Measurements from ENCODE around the gene NCAM1.
A peak's percentile ranks its signal among the peaks of the same experiment; 100 is the strongest.

NCAM1 gene

DNA sequence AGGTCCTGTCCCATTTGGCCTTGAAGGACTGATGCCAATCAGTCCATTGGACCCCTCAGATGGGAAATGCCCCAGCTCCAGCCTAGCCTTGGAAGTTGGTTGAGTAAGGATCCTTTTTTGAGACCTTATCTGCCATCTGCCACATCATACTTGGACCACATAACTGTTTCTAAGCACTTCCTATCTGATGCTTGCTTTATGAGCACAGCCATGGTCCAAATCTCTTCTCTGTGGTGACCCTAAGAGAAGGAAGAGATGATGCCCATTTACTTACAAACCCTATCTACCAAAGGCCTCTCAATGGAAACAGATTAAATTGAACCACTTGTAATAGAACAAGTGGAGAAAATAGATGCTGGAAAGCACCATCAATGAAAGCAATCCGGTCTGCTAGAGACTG lies 299.3 kb downstream of the NCAM1 start:
- no peak for DNase-seq

DNA sequence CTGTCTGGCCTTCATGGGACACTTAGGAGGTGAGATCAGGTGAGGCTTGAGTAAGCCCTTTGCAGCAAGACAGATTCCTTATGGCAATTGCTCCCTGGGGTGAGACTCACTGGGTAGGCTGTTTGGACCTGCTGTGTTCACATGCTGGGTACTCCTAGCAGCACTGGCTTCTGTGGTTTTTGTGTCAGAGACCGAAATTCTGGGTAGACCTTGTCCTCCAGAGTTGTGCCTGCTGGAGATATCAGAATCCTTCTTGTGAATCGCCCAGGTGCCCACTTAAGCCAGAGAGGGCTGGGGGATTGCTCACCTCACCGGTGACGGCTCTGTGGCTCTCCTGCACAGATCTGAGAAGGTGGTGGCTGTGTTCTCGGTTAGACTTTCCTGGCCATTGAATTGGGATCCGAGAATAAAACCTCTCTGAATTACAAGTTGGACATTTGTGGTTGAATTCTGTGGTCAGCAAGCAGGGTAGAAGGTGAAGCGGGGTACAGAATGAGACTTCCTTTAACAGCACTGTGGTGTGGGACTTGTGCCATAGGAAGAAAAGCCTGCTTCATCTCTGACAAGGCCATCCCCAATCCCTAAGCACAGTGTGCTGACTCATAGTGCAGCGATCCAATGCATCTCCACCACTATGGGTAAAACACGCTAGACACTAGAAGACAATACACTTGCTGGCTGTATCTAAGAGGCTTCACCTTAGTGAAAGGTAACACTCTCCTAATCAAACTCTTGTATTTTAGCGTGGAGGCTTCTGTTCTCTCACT lies 300.7 kb downstream of the NCAM1 start:
- peak; percentile 19 for DNase-seq

DNA sequence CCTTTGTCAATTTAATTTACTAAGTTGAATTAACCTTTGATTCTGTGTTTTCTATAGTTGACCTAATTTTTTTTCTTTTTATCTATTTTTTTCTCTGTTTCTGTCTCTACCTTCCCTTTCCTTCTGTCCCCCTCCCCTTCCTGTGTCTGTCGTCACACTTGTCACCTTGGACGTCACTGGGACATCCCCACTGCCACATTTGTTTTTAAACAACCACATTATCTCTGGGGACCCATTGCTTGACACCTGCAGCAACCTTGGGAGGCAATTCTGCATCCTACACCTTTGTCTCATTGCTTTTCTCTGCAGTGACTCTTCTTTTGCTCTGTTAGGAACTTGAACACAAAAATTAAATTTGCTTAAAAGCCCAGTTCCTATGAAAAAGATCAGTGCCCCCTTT lies 301.4 kb downstream of the NCAM1 start:
- no peak for DNase-seq

DNA sequence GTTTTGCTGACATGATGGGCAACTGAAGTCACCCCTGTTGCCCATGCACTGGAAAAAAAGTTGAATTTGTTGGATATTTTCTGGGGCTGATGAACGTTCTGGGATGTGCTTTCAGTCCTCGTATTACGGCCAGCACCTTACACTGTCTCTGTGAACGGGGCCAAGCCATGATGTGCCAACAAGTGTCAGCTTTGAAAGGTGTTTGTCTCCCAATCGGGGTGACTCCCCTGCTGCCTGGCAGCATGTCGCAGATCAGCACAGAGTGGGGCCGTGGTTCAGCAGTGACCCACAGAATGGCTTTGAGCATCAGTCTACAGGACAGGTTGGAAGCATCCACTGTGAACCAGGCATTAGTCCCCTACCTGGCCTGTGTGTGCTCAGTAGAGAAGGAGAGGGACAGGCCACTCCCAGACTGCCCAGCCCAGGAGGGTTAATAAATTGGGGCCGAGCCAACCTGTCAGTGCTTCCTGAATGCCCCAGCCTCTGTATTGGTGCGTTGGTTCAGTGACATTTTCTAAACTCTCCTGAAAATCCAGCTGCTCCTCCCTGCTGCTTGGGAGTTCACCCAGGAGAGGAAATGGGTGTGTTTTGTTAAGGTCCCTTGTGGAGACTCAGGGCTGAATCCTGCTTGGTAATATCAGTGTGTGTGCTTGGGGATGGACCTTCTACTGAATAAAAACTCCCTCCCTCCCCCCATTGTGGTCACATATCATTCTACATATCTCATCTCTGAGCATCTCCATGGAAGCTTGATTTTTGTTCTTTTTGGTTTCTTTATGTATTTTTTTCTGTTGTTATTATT lies 302.4 kb downstream of the NCAM1 start:
- DNase-seq: no peak

DNA sequence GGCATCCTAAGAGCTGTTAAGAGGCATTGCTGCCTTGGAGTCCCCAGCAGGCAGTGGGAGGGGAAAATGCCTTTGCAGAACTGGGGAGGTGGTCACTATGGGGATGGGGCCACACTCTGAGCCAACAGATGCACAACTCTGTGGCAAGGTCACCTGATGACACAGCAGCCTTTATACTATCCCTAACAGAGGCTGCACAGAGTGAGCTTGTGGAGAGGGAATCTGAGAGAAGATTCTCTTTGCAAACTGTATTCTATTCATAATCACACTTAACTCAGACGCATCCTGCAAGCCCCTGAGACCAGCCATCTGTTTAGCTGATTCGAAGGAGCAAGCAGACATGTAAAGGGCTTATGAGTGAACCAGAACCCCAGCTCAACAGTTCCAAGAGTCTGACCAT lies 304.1 kb downstream of the NCAM1 start:
- no peak for DNase-seq

DNA sequence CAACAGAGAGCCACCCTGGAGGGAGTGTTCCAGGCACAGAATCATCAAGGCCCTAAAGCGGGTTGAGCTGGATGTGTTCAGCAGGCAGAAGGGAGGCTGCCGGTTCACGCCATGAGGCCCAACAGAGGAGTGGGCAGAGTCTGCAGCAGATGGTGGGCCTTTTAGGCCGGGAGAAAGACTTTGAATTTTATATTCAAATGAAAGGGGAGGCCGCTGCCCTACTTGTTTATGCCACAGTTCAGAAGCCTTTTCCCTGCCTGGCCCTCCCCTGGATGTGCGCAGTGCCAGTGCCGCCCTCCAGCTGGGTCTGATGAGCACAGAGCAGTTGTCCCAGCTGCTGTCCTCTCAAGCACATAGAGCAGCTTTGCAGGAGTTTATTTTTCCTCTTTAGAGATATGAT lies 306.3 kb downstream of the NCAM1 start:
- DNase-seq: no peak

DNA sequence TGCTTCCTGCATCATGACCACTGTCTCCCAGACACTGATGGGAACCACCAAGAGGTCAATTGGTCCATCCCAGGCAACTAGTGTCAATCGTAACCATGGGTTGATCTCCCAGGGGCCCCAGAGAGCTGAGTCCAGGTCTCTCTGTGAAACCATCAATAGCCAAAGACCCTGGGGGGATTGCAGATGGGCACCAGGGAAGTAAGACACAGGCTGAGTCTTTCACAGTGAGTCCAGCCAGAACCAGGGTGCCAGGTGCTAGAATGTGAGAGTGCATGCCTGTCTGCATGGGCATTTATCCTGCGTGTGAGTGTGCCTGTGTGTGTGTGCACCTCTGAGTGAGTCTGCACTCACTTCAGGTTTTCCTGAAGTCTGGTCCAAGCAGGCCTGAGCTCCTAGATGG lies 307.9 kb downstream of the NCAM1 start:
- no peak for DNase-seq

DNA sequence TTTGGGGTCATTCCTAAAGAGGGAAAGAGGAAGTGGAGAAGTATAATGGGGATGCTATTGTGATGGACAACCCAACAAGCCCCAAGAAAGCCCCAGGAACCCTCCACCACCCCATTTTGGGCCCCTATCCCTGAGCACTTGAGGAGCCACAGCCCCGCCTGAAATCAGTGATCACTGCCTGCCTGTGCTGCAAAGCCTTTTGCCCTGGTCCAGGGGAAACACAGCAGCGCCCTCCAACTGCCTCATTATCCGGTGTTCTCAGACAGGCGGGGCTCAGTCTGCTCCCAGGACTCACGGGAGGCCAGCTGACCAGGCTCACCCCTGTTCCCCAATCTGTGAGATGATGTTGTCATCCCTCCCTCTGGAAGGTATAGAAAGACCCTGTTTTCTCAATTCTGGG lies 308.4 kb downstream of the NCAM1 start:
- no peak for DNase-seq

DNA sequence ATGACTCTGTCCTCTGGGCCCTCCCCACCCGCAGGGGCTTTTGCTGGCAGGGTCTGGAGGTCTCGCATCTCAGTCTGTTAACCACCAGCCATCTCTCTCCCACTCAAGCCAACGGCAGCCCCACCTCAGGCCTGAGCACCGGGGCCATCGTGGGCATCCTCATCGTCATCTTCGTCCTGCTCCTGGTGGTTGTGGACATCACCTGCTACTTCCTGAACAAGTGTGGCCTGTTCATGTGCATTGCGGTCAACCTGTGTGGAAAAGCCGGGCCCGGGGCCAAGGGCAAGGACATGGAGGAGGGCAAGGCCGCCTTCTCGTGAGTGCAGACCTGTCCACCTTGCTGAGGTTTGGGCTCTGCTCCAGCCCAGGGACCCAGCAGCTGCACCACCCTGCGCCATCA lies 308.9 kb downstream of the NCAM1 start:
- DNase-seq: no peak

DNA sequence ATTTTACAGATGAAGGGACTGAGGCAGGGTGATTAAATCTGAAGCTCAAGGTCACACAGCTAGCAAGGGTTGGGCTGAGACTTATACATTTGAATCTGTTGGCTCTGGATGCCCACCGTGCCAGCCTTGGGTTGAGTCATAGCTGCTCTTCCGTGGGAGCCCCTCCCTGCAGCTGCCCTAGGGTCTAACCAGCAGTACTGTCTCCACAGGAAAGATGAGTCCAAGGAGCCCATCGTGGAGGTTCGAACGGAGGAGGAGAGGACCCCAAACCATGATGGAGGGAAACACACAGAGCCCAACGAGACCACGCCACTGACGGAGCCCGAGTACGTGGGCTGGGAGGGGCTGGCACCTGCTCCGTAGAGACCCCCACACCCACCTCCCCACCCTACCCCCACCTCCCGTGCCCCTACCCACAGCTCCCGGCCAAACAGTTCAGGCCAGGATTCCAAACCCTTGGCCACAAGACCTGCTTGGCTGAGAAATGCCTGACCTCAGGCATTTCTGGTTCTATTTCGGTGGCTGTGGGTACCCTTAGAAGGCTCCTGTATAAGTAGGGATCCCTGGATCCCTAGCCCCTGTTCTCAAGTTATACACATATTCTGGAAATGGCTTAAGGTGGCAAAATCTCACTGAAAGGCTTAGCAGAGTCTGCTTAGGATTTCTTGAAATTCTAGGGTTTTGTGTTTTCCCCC lies 310.5 kb downstream of the NCAM1 start:
- DNase-seq: no peak

DNA sequence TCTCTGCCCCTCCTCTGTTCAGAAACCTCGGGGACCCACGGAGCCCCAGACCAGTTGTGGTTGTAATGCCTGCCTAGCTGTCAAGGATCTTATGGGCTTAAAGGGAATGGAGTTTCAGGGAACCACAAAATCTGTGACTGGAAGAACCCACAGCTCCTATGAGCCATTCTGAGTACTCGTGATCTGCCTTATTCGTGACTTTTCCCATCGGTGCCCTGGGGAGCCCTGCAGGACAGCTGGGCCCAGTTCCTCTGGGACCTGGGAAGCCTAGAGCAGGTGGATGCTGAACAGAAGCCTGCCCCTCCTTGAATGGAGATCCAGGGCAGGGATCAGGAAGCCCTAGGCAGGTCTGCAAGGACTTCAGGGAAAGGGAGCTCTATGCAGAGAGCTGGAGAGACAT lies 311.1 kb downstream of the NCAM1 start:
- no peak for DNase-seq

DNA sequence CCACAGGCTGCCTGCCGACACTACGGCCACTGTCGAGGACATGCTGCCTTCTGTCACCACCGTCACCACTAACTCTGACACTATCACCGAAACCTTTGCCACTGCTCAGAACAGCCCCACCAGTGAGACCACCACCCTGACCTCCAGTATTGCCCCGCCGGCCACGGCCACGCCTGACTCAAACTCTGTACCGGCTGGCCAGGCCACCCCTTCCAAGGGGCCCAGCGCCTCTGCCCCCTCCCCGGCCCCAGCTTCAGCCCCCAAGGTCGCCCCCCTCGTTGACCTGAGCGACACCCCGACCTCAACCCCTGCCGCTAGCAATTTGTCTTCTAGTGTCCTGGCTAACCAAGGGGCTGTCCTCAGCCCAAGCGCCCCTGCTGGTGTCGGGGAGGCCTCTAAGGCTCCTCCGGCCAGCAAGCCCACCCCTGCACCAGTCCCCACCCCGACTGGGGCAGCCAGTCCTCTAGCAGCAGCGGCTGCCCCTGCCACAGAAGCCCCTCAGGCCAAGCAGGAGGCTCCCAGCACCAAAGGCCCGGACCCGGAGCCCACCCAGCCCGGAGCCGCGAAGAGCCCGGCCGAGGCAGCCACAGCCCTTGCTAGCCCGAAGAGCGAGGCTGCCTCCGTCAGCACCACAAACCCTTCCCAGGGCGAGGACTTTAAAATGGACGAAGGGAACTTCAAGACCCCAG lies 311.9 kb downstream of the NCAM1 start:
- no peak for DNase-seq

DNA sequence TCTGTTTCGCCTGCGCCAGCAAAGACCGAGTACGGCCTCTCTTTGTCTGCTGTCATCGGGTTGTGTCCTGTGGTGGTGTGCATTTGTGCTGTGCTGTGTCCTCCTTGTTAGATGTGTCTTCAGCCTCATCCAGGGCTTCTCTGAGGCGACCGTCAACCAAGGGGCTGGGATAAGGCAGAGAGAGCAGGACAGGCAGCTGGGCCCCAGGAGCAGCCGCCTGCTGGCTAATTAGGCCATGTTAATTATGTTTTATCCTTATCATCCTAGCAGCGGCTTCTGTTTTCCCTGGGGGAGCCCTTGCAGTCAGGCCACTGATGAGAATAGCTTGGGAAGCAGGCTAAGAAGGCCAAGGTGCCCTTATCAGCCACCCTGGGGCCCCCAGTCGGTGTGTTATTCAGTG lies 312.5 kb downstream of the NCAM1 start:
- no peak for DNase-seq

DNA sequence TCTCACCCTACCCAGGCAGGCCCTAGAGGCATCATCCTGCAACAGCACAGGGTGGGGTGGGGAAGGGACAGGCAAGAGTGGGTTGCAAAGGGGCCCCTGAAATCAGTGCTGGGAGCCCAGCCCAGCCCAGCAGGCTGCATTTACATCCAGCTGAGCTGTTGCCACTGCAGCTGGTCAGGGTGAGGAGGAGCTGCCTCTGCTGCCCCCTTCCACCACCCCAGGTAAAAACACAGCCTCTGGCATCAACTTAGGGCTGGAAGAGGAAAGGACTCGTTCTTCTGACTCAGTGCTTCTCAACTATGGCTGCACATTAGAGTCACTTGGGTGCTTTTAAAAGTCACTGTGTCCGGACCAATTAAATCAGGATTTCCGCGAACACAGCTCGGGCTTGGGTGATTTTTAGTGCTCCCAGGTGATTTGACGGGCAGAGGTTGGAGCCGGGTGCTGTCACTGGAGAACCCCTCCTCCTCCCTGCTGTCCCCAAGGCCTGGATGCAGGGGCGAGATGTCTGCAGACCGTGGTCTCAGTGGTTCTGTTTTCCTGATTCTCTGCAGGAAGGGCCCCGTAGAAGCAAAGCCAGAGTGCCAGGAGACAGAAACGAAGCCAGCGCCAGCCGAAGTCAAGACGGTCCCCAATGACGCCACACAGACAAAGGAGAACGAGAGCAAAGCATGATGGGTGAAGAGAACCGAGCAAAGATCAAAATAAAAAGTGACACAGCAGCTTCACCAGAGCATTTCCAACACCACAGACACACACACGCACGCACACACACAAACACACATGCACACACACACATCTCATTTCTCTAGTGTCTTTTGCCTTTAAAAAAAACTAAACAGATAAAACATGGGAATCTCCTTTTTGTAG lies 313.7 kb downstream of the NCAM1 start:
- DNase-seq: no peak

DNA sequence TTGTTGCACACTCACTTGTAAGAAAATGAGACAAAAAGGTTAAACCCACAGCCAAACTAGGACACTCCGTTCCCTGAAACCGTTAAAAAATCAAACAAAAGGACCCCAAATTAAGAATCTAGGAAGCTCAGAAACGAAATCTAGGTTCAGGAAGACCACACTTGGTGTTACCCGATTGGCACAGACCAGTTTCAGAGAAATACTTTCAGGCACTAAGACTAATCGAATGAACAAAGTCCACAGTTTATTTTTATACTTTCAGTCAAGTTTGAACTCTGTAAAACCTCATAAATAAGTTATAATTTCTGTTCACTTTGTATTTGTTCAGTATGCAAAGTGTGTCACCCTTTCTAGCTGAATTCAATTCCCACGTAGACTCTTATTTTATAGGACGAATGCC lies 314.4 kb downstream of the NCAM1 start:
- DNase-seq: no peak

DNA sequence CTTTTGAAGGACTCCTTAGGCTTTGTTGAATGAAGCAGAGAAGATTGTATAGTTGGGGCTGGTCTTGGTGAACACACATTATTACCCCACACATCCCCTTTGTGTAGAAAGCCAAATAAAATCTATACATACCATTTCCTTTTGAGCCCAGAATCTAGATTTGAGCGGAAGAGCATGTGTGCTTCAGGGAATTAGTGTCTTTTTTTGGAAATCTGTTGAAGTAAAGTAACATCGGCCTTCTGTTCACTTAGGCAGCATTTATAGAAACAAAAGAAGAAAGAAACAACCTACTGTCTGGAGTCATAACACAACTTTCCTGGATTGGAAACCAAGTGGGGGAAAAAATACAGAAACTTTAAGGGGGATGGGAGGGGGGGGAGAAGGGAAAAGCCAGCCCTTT lies 315.2 kb downstream of the NCAM1 start:
- no peak for DNase-seq

DNA sequence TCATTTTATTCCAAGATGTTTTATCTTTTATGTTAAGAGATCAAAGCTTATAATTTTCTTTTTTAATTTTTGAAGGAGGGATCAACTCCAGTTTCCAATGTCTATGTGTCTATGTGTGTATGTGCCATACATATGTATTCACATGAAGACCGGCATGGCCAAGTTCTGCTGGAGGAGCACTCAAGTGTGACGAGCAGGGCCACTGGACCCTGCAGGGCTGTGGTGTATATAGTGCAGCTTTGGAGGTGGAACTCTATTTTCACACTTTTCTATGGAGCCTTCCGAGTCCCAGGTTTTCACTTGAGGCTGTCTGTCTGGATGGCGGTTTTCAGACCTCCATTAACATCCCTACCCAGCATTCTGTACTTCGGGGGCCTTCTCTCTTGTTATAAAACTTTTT lies 316.7 kb downstream of the NCAM1 start:
- DNase-seq: no peak

DNA sequence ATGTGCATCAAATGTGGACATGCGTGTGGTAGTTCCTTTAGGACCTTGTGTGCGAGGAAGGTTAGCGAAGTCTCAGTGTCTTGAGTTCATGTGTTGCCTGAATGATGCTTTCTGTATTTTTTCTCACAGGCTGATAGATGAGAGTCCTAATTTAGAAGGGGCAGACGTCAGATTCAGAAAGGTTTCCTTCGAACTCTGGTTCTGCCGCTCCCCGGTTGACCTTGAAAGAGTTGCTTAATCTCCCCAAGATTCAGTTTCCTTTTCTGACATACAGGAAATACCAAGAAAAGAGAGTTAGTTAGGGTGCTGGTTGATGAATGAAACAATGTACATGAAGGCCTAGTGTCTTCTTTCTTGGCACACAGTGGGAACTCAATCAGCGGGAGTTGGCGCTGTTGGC lies 317.3 kb downstream of the NCAM1 start:
- DNase-seq: no peak

DNA sequence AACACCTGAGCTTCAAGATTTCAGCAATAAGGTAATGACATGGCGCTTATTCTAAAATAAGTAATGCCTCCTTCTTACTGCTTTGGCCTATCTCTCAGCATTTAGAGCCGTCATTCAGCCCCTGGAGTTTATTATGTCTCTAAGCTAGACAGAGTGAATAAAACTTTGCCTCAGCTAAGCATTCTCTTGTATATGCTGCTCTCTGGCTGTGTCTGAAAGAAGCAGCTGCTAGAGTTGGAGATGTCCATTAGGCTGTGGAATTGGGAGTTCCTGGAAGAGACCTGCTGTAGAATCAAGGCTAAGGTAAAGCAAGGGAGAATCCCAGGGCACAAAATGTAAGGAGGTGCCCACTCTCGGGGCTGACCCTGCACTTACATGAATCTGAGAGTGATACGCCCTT lies 317.7 kb downstream of the NCAM1 start:
- no peak for DNase-seq

DNA sequence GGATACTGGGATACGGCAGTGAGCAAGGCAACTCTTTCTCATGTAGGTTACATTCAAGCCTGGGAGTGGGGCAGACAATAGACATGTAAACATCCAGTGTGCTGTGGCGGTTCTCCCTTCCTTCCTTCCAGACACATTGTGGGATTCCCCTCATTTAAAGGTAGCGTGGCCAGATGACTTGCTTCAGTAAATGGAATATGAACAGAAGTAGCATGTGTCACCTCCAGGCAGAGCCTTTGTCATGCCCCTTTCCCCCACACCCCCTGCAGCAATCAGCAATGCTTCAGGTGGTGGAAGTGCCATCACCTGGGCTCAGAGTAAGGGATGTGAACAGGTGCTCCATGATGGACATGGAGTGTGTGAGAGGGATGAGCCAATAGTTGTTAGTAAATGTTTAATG lies 318.4 kb downstream of the NCAM1 start:
- DNase-seq: no peak

DNA sequence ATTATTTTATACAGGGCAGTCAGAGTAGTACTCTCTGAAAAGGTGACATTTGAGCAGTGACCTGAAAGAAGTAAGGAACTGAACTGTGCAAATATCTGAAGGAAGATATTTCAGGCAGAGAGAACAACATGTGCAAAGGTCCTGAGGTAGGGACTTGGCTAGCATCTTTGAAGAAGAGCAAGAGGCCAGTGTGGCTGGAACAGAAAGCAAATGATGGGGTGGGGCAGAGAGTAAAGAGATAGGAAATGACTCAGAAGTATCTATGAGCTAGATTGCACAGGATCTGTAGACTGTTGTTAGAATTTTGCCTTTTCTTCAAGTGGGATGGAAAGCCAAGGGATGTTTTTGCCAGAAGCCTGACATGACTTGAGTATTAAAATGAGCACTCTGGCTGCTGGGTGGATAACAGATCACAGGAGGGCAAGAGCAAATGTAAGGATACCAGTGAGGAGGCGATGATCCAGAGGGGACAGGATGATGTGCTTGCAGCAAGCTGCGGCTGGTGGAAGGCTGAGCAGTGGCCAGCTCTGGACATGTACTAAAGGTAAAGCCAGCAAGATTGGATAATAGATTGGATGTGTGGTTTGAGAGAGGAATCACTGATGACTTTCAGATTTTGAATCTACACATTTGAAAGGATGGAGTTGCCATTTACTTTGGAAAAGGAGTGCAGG lies 320.0 kb downstream of the NCAM1 start:
- no peak for DNase-seq

Data from EL (cell line).